ENCODE measurements around the gene INPP4A.

INPP4A gene

GRCh38 chr2:98532756-98533155, 88.1 kb downstream of the INPP4A start:
- no peak overlapping the region for H3K4me3 ChIP-seq (ENCODE audit: low read depth, low read length)
- TF ChIP-seq CTCF (IDR thresholded peaks at IDR 0.05; ENCODE audit: borderline replicate concordance, insufficient read depth, low read depth, low read length): no peak

- H3K4me3 ChIP-seq (ENCODE audit: low read depth, low read length): no peak overlapping the region
- TF ChIP-seq CTCF (IDR thresholded peaks at IDR 0.05; ENCODE audit: borderline replicate concordance, insufficient read depth, low read depth, low read length): no peak
Observed at GRCh38 chr2:98533547-98533946, 88.9 kb downstream of the INPP4A start.

- no peak for TF ChIP-seq CTCF (IDR thresholded peaks at IDR 0.05; ENCODE audit: borderline replicate concordance, insufficient read depth, low read depth, low read length)
- H3K4me3 ChIP-seq (ENCODE audit: low read depth, low read length): no peak overlapping the region
Observed at GRCh38 chr2:98534761-98535160, 90.1 kb downstream of the INPP4A start.

GRCh38 chr2:98535971-98536677, 91.5 kb downstream of the INPP4A start:
- no peak overlapping the region for H3K4me3 ChIP-seq (ENCODE audit: low read depth, low read length)
- TF ChIP-seq CTCF (IDR thresholded peaks at IDR 0.05; ENCODE audit: borderline replicate concordance, insufficient read depth, low read depth, low read length): no peak

GRCh38 chr2:98537390-98538126, 92.9 kb downstream of the INPP4A start:
- no peak overlapping the region for H3K4me3 ChIP-seq (ENCODE audit: low read depth, low read length)
- no peak for TF ChIP-seq CTCF (IDR thresholded peaks at IDR 0.05; ENCODE audit: borderline replicate concordance, insufficient read depth, low read depth, low read length)

- TF ChIP-seq CTCF (IDR thresholded peaks at IDR 0.05; ENCODE audit: borderline replicate concordance, insufficient read depth, low read depth, low read length): no peak
- no peak overlapping the region for H3K4me3 ChIP-seq (ENCODE audit: low read depth, low read length)
Observed at GRCh38 chr2:98538280-98539041, 93.8 kb downstream of the INPP4A start.

All from GM12875 (cell line).